Measurements from ENCODE around the gene RANBP2.
A peak's percentile ranks its signal among the peaks of the same experiment; 100 is the strongest.

The RANBP2 gene

GRCh38 chr2:108786354-108787215 lies 67.3 kb downstream of the RANBP2 start, which contains the start of gene CCDC138:
TSS of gene CCDC138 (plus strand) at chr2:108786771. CDS start at chr2:108786823, 52 bp downstream.
- peak; percentile 95 for ATAC-seq
- TF ChIP-seq, protein P1, sequence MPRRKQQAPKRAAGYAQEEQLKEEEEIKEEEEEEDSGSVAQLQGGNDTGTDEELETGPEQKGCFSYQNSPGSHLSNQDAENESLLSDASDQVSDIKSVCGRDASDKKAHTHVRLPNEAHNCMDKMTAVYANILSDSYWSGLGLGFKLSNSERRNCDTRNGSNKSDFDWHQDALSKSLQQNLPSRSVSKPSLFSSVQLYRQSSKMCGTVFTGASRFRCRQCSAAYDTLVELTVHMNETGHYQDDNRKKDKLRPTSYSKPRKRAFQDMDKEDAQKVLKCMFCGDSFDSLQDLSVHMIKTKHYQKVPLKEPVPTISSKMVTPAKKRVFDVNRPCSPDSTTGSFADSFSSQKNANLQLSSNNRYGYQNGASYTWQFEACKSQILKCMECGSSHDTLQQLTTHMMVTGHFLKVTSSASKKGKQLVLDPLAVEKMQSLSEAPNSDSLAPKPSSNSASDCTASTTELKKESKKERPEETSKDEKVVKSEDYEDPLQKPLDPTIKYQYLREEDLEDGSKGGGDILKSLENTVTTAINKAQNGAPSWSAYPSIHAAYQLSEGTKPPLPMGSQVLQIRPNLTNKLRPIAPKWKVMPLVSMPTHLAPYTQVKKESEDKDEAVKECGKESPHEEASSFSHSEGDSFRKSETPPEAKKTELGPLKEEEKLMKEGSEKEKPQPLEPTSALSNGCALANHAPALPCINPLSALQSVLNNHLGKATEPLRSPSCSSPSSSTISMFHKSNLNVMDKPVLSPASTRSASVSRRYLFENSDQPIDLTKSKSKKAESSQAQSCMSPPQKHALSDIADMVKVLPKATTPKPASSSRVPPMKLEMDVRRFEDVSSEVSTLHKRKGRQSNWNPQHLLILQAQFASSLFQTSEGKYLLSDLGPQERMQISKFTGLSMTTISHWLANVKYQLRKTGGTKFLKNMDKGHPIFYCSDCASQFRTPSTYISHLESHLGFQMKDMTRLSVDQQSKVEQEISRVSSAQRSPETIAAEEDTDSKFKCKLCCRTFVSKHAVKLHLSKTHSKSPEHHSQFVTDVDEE (CRISPR knock-in tag; IDR thresholded peaks at IDR 0.05) = no peak
- TF ChIP-seq ZNF70 (CRISPR knock-in tag; IDR thresholded peaks at IDR 0.05) (no peak), ISL1 (CRISPR knock-in tag; IDR thresholded peaks at IDR 0.05) (no peak), GLIS3 (CRISPR knock-in tag; IDR thresholded peaks at IDR 0.05) (no peak), ZFP3 (CRISPR knock-in tag; IDR thresholded peaks at IDR 0.05) (no peak), BACH2 (CRISPR knock-in tag; IDR thresholded peaks at IDR 0.05; ENCODE audit: borderline replicate concordance) (no peak), ARNTL (CRISPR knock-in tag; IDR thresholded peaks at IDR 0.05; ENCODE audit: borderline replicate concordance, low read depth) (no peak), ESRRG (CRISPR knock-in tag; IDR thresholded peaks at IDR 0.05) (0 out of 2 replicates have a peak, but pooled peaks have one; percentile 44), TCF4 (CRISPR knock-in tag; IDR thresholded peaks at IDR 0.05; ENCODE audit: borderline replicate concordance) (0 out of 2 replicates have a peak, but pooled peaks have one; percentile 11), ZC3H10 (CRISPR knock-in tag; IDR thresholded peaks at IDR 0.05) (no peak), PPARA (CRISPR knock-in tag; IDR thresholded peaks at IDR 0.05; ENCODE audit: borderline replicate concordance) (no peak), ZNF565 (CRISPR knock-in tag; conservative IDR thresholded peaks at IDR 0.05; ENCODE audit: low read depth) (no peak), TOX (CRISPR knock-in tag; IDR thresholded peaks at IDR 0.05; ENCODE audit: borderline replicate concordance) (no peak), CREB5 (CRISPR knock-in tag; IDR thresholded peaks at IDR 0.05; ENCODE audit: low read depth) (no peak), SNAI2 (CRISPR knock-in tag; IDR thresholded peaks at IDR 0.05) (no peak), ZNF8 (CRISPR knock-in tag; IDR thresholded peaks at IDR 0.05) (no peak)

- TF ChIP-seq ZNF8 (CRISPR knock-in tag; IDR thresholded peaks at IDR 0.05) = no peak
- no peak for TF ChIP-seq BACH2 (CRISPR knock-in tag; IDR thresholded peaks at IDR 0.05; ENCODE audit: borderline replicate concordance)
- TF ChIP-seq CREB5 (CRISPR knock-in tag; IDR thresholded peaks at IDR 0.05; ENCODE audit: low read depth) = no peak
- no peak for TF ChIP-seq PATZ1 (CRISPR knock-in tag; IDR thresholded peaks at IDR 0.05; ENCODE audit: borderline replicate concordance)
- TF ChIP-seq TOX (CRISPR knock-in tag; IDR thresholded peaks at IDR 0.05; ENCODE audit: borderline replicate concordance) = no peak
- no peak for TF ChIP-seq ZNF70 (CRISPR knock-in tag; IDR thresholded peaks at IDR 0.05)
- TF ChIP-seq TCF4 (CRISPR knock-in tag; IDR thresholded peaks at IDR 0.05; ENCODE audit: borderline replicate concordance) = no peak
- TF ChIP-seq RARB (CRISPR knock-in tag; IDR thresholded peaks at IDR 0.05) = no peak
- TF ChIP-seq ZC3H10 (CRISPR knock-in tag; IDR thresholded peaks at IDR 0.05) = no peak
- TF ChIP-seq ISL1 (CRISPR knock-in tag; IDR thresholded peaks at IDR 0.05) = no peak
- TF ChIP-seq ARNTL (CRISPR knock-in tag; IDR thresholded peaks at IDR 0.05; ENCODE audit: borderline replicate concordance, low read depth) = no peak
- no peak for TF ChIP-seq GLIS3 (CRISPR knock-in tag; IDR thresholded peaks at IDR 0.05)
- TF ChIP-seq, protein P1 (CRISPR knock-in tag; IDR thresholded peaks at IDR 0.05) = no peak
- no peak for TF ChIP-seq ZFP30 (CRISPR knock-in tag; IDR thresholded peaks at IDR 0.05)
- no peak for TF ChIP-seq POU6F1 (CRISPR knock-in tag; IDR thresholded peaks at IDR 0.05; ENCODE audit: borderline replicate concordance, low read depth)
- ATAC-seq = no peak
These were observed 67.9 kb downstream of the RANBP2 start for GRCh38 chr2:108787216-108787541.

Measured in SK-N-SH treated with all-trans-retinoic acid at 6 μM for 48 hours (cell line).